GM12891 (cell line): Measurements from ENCODE around the gene IL15.

Experiments used
- DNase-seq: peaks from one replicate; pipeline ENCODE4 v3.0.0; 2011; ENCODE audit warnings: low spot score; ENCODE audit not compliant: insufficient read length
- FAIRE-seq: peaks from 2 replicates; lab custom pipeline; 2011; peaks lifted over from hg19 to GRCh38; lab: Jason Lieb, UNC
- PAX5 ChIP-seq: IDR thresholded peaks from 2 replicates; pipeline ENCODE4 v1.6.1; 2011; ENCODE audit warnings: low read length, moderate library complexity, mild to moderate bottlenecking; ENCODE audit not compliant: insufficient read depth, severe bottlenecking
- POLR2A ChIP-seq: IDR thresholded peaks from 2 replicates; pipeline ENCODE4 v1.6.1; 2011; ENCODE audit warnings: low read depth, low read length, control low read depth
- POLR2AphosphoS5 ChIP-seq: IDR thresholded peaks from 2 replicates; pipeline ENCODE4 v1.6.1; 2011; ENCODE audit warnings: low read depth, low read length, control low read depth
- POU2F2 ChIP-seq: IDR thresholded peaks from 2 replicates; pipeline ENCODE4 v1.6.1; 2011; ENCODE audit warnings: low read depth, mild to moderate bottlenecking, control low read depth, low read length, moderate library complexity
- SPI1 ChIP-seq: IDR thresholded peaks from 2 replicates; pipeline ENCODE4 v1.6.1; 2011; ENCODE audit warnings: low read depth, low read length, control low read depth
- TAF1 ChIP-seq: IDR thresholded peaks from 2 replicates; pipeline ENCODE4 v1.6.1; 2011; ENCODE audit warnings: low read depth, low read length, control low read depth

IL15 gene

GRCh38 chr4:141763374-141763773 is 127.0 kb downstream of the IL15 start:
- DNase-seq: no peak

GRCh38 chr4:141768954-141769353 is 132.6 kb downstream of the IL15 start:
- FAIRE-seq (no peak), DNase-seq (no peak)
- TF ChIP-seq POLR2AphosphoS5: no peak

More at GRCh38 chr4:141763374-141763773, 127.0 kb downstream of the IL15 start:
- TF ChIP-seq POLR2AphosphoS5: no peak
- no peak for TF ChIP-seq POU2F2
- TF ChIP-seq PAX5: no peak
- TF ChIP-seq SPI1: no peak
- no peak for TF ChIP-seq POLR2A
- TF ChIP-seq TAF1: no peak
- FAIRE-seq: no peak

- FAIRE-seq: peak; percentile 70
- TF ChIP-seq PAX5: no peak
- no peak for TF ChIP-seq POLR2A
- TF ChIP-seq POLR2AphosphoS5: no peak
- TF ChIP-seq SPI1: no peak
- TF ChIP-seq POU2F2: peak; percentile 67
- TF ChIP-seq TAF1: no peak
- DNase-seq: peak; percentile 5
These were observed 135.8 kb downstream of the IL15 start for GRCh38 chr4:141771889-141772830.

DNA sequence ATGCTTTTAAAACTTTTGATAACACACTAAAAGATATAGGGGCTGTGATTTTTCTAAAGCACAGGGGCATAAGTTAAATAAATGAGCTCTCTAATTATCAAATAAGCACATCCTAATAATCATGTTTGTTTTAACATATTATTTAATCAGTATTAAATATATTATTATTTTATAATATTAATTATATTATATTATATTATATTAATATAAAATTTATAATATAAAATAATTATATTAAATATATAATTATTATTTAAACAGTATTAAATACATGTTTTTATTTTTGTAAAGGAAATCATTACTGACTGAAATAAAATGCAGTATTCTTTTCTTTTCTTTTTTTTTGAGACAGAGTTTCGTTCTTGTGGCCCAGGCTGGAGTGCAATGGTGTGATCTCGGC is 136.5 kb downstream of the IL15 start:
- FAIRE-seq: no peak
- no peak for TF ChIP-seq SPI1
- TF ChIP-seq POLR2AphosphoS5: no peak
- TF ChIP-seq PAX5: no peak
- no peak for TF ChIP-seq POLR2A
- TF ChIP-seq TAF1: no peak
- no peak for TF ChIP-seq POU2F2
- DNase-seq: no peak

GRCh38 chr4:141782205-141782604 is 145.8 kb downstream of the IL15 start:
- FAIRE-seq (no peak), DNase-seq (no peak)
- TF ChIP-seq PAX5 (no peak), TAF1 (no peak), POLR2A (no peak), SPI1 (no peak), POLR2AphosphoS5 (no peak), POU2F2 (no peak)
